Ovary (tissue), 9 donors: Measurements from ENCODE around the gene LSP1. TPM values are rescaled to one million over a fixed set of nuclear protein-coding genes. Genes with fewer than 3 reads are reported as not detected.

ENCODE experiments used
- DNase-seq, 5 donors: peaks; one replicate each; pipeline ENCODE4 v3.0.0-alpha.2; 2019 to 2020
- H3K27ac ChIP-seq, 2 donors: fragments of 200-600 bp; one replicate each; pipeline versions ENCODE4 v1.5.1 to v1.8.0; 2019 to 2022
- H3K27me3 ChIP-seq: fragments of 200-600 bp; one replicate; pipeline ENCODE4 v1.8.0; 2022
- H3K36me3 ChIP-seq: fragments of 200-600 bp; sonication (generic); one replicate; pipeline ENCODE4 v1.5.1; 2019
- H3K4me1 ChIP-seq: one replicate; pipeline ENCODE4 v1.8.1; 2013; ENCODE audit warnings: mild to moderate bottlenecking, moderate library complexity; ENCODE audit not compliant: insufficient read depth
- H3K4me3 ChIP-seq: fragments of 200-600 bp; sonication (generic); one replicate; pipeline ENCODE4 v1.5.1; 2017
- H3K9me3 ChIP-seq, 2 donors: fragments of 200-600 bp in 1 of 2; sonication (generic) in 1 of 2; one replicate each; pipeline versions ENCODE4 v1.5.1 to v1.8.1; 2013 to 2019; ENCODE audit warnings: mild to moderate bottlenecking in 1 of 2, moderate library complexity in 1 of 2
- CTCF ChIP-seq, 3 donors: fragments of 450-650 bp in 2 of 3; fragments of 200-600 bp in 1 of 3; IDR thresholded peaks; one replicate each; pipeline versions ENCODE4 v1.5.1 to v1.8.0; 2016 to 2022; ENCODE audit warnings: antibody characterized with exemption in 3 of 3, mild to moderate bottlenecking in 1 of 3
- EP300 ChIP-seq: sonication (generic); formaldehyde crosslinking; IDR thresholded peaks from one replicate; pipeline ENCODE4 v1.6.1; 2017; ENCODE audit warnings: antibody characterized with exemption
- POLR2A ChIP-seq: fragments of 450-650 bp; IDR thresholded peaks from one replicate; pipeline ENCODE4 v1.6.1; 2017; ENCODE audit warnings: antibody characterized with exemption, mild to moderate bottlenecking, moderate library complexity
- WGBS, 3 donors: extraction: QIAGEN DNeasy Blood & Tissue Kit in 1 of 3; methylation state at CpG; one replicate each; pipeline versions ENCODE4 v1.1.5 to v1.1.7; 2013 to 2017; 5-methylcytosine and 5-hydroxymethylcytosine counted together
- intact Hi-C, 4 donors: fragments of 100-400 bp; cut with DNase I; formaldehyde crosslinking; loops; one replicate each; pipeline versions ENCODE4 v1.11.0 to v1.15.1; 2022 to 2023
- polyA plus RNA-seq, 2 donors: library from polyadenylated mRNA; stranded (reverse); fragments of 200-250 nt in 1 of 2; fragments of 350-450 nt in 1 of 2; fragmentation: Illumina TruSeq in 1 of 2; extraction: RNeasy Lipid Tissue Mini Kit (QIAGEN cat#74804) in 1 of 2; gene quantifications; one replicate each; pipeline ENCODE4 v1.2.3, GENCODE V29; 2013 to 2014
- total RNA-seq, 7 donors: library from RNA; depleted of rRNA in 2 of 7; stranded (reverse); fragments of >200 nt in 2 of 7; fragmentation: NEBNext Ultra II Directional in 3 of 7; extraction: Animal tissue kit (Norgen Biotek cat#: 25700) in 3 of 7; gene quantifications; one replicate each; pipeline versions ENCODE4 v1.1.0 to v1.2.4, GENCODE V29; 2016 to 2023
- donor health status: DM: no; HTN: no; CAD: no; lungs with moderate emphysema.
- donor health status: DM: no; HTN: no; CAD: no.
- donor health status: Bipolar disorder and iron deficiency.
- donor health status: DM: yes; HTN: yes; CAD: no.
- donor health status: DM: no; HTN: no; CAD: no.
- donor health status: DM: yes; HTN: yes; CAD: no.

The LSP1 gene
- total and polyA plus RNA-seq, 9 donors, result 3.5 to 22.0 (median 9.0) TPM

GRCh38 chr11:1924646-1925372 is 71.9 kb downstream of the LSP1 start:
- H3K4me3 ChIP-seq, result no peak overlapping the region
- no peak overlapping the region for H3K27ac ChIP-seq
- DNase-seq, result peak in 1 of 5 donors; percentile 37
- TF ChIP-seq POLR2A (no peak), CTCF (IDR thresholded peaks at IDR 0.05) (no peak), EP300 (no peak)
- intact Hi-C loops, result loop anchor here in 3 of 4 donors (5.0 to 10.0 kb wide), 4 partner anchors 43 to 230 kb away; partner anchors contain the start of gene KRTAP5-6 (in 1 of the 3)
- peaks cover 4% of the 10 kb centered on the region for H3K4me1 ChIP-seq
- 88 to 90% (median 88%) methylated on average over 20 to 21 of the region's 21 CpGs for whole genome bisulfite sequencing, 3 donors
- no peaks in the 10 kb centered on the region for H3K36me3 ChIP-seq
- no peaks in the 10 kb centered on the region for H3K9me3 ChIP-seq
- no peaks in the 10 kb centered on the region for H3K27me3 ChIP-seq

- Histone ChIP-seq H3K36me3 (no peaks in the 10 kb centered on the region), H3K27ac (no peak overlapping the region), H3K27me3 (no peaks in the 10 kb centered on the region), H3K4me3 (no peak overlapping the region), H3K4me1 (peaks cover 4% of the 10 kb centered on the region), H3K9me3 (no peaks in the 10 kb centered on the region)
- no peak for TF ChIP-seq EP300
- TF ChIP-seq CTCF (IDR thresholded peaks at IDR 0.05), result no peak
- no peak for TF ChIP-seq POLR2A
- intact Hi-C loops, result loop anchor here in 2 of 4 donors (10.0 kb wide), 3 partner anchors 219 to 231 kb away; partner anchors contain the start of gene KRTAP5-6 (in 1 of the 2)
- 88 to 97% (median 95%) methylated on average over 21 to 23 of the region's 23 CpGs for WGBS, 3 donors
- no peak for DNase-seq
Observed at GRCh38 chr11:1925373-1926155, 72.7 kb downstream of the LSP1 start.

GRCh38 chr11:1926156-1927025 is 73.5 kb downstream of the LSP1 start:
- H3K9me3 ChIP-seq, result no peaks in the 10 kb centered on the region
- H3K36me3 ChIP-seq, result no peaks in the 10 kb centered on the region
- H3K4me3 ChIP-seq, result no peak overlapping the region
- peaks cover 5% of the 10 kb centered on the region for H3K4me1 ChIP-seq
- DNase-seq, result peak in 1 of 5 donors; percentile 34
- TF ChIP-seq EP300 (no peak), POLR2A (no peak), CTCF (IDR thresholded peaks at IDR 0.05) (no peak)
- H3K27ac ChIP-seq, result no peak overlapping the region
- intact Hi-C loops, result loop anchor here in 2 of 4 donors (10.0 kb wide), 3 partner anchors 218 to 232 kb away; partner anchors contain the start of gene KRTAP5-6 (in 1 of the 2)
- 90 to 92% (median 90%) methylated on average over 41 of the region's 41 CpGs for WGBS, 3 donors
- H3K27me3 ChIP-seq, result no peaks in the 10 kb centered on the region
